Measurements from ENCODE around the gene TJP3. TPM values are rescaled to one million over a fixed set of nuclear protein-coding genes. Genes with fewer than 3 reads are reported as not detected.

The TJP3 gene
- total RNA-seq, 1 donor from 2014 or later, result 2.0 TPM

DNA sequence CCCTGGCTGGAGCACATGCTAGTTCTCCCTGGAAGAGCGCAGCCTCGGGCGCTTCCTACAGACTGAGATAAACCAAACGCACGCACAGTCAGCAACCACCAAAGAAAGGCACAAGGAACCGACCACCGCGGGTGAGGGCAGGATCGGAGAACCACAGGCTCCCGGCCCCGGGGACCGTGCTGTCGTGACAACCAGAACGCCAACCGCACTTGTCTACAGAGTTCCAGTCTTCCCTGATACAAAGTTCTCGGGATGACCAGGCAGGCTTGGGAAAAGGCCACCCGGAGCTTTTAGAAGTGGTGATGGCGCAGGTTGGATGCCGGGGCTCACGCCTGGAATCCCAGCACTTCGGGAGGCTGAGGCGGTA lies 48.5 kb upstream of the TJP3 start:
- Mint-ChIP-seq H3K4me1 (ENCODE audit: low read depth, unreplicated experiment) (no peaks in the 10 kb centered on the region), H3K27me3 (ENCODE audit: low read depth, unreplicated experiment) (no peaks in the 10 kb centered on the region), H3K9me3 (ENCODE audit: unreplicated experiment) (no peaks in the 10 kb centered on the region), H3K4me3 (ENCODE audit: unreplicated experiment) (no peak overlapping the region), H3K27ac (ENCODE audit: unreplicated experiment) (no peak overlapping the region), H3K36me3 (ENCODE audit: low read depth, unreplicated experiment) (peaks cover 23% of the 10 kb centered on the region)
- peaks cover 3% of the 10 kb centered on the region for H3K9me3 ChIP-seq (ENCODE audit: insufficient read depth, low read depth, low read length)
- H3K27ac ChIP-seq (ENCODE audit: low read depth, low read length), result no peak overlapping the region
- TF ChIP-seq, protein P1, sequence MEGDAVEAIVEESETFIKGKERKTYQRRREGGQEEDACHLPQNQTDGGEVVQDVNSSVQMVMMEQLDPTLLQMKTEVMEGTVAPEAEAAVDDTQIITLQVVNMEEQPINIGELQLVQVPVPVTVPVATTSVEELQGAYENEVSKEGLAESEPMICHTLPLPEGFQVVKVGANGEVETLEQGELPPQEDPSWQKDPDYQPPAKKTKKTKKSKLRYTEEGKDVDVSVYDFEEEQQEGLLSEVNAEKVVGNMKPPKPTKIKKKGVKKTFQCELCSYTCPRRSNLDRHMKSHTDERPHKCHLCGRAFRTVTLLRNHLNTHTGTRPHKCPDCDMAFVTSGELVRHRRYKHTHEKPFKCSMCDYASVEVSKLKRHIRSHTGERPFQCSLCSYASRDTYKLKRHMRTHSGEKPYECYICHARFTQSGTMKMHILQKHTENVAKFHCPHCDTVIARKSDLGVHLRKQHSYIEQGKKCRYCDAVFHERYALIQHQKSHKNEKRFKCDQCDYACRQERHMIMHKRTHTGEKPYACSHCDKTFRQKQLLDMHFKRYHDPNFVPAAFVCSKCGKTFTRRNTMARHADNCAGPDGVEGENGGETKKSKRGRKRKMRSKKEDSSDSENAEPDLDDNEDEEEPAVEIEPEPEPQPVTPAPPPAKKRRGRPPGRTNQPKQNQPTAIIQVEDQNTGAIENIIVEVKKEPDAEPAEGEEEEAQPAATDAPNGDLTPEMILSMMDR (IDR thresholded peaks at IDR 0.05; ENCODE audit: insufficient read depth, low read depth, low read length), result no peak
- no peak for TF ChIP-seq EZH2 (IDR thresholded peaks at IDR 0.05; ENCODE audit: insufficient read depth, low read length)
- no peak overlapping the region for H3K4me3 ChIP-seq (ENCODE audit: insufficient read depth, low read depth, low read length)
- peaks cover 14% of the 10 kb centered on the region for H3K4me1 ChIP-seq (ENCODE audit: insufficient read depth, low read length)
- FAIRE-seq (no peak), DNase-seq (ENCODE audit: low read depth) (no peak)
- H3K4me2 ChIP-seq (ENCODE audit: low read length), result no peak overlapping the region
- H3K79me2 ChIP-seq (ENCODE audit: insufficient read depth, low read length), result no peaks in the 10 kb centered on the region
- no peak overlapping the region for H3K9ac ChIP-seq (ENCODE audit: low read length)
- H2AFZ ChIP-seq (ENCODE audit: low read depth, low read length), result no peak overlapping the region
- no peaks in the 10 kb centered on the region for H3K27me3 ChIP-seq (ENCODE audit: insufficient read depth, low read length)
- H4K20me1 ChIP-seq (ENCODE audit: insufficient read depth, low read length), result peaks cover 12% of the 10 kb centered on the region
- no peaks in the 10 kb centered on the region for H3K36me3 ChIP-seq (ENCODE audit: insufficient read depth, low read length)

DNA sequence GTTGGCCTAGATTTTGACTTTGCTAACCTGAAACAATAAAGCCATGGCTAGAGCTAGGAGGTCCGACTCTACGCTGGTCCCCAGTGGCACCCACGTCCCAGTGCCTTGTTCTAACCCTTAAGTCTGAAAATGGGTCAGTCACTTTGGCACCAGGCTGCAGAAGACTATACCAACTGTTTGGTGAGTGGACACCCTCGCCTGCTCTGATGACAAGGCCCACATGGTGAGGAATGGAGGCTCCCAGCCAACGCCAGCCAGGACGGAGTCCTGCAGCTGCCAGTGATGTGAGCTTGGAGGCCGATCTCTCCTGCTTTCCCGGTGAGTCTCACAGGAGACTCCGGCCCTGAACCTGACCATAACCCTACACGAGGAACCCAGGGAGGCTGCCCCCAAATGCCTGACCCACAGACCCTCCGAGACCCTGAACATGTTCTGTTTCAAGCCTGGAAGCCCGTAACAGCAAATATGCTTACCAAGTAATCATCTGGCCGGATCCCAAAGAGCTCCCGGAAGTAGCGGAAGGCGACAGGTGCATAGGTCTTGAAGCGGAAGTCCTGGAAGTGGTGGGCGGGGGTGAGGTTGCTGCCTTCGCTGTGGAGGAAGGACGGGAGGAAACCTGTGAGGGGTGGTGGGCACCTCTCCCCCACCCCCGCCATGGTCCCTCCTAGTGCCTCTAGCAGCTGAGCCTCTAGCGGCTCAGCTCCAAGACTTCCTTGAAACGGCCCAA lies 47.5 kb upstream of the TJP3 start:
- Histone ChIP-seq H3K27me3 (ENCODE audit: insufficient read depth, low read length) (no peaks in the 10 kb centered on the region), H2AFZ (ENCODE audit: low read depth, low read length) (no peak overlapping the region), H3K27ac (ENCODE audit: low read depth, low read length) (no peak overlapping the region), H3K79me2 (ENCODE audit: insufficient read depth, low read length) (no peaks in the 10 kb centered on the region), H4K20me1 (ENCODE audit: insufficient read depth, low read length) (peaks cover 20% of the 10 kb centered on the region), H3K9ac (ENCODE audit: low read length) (no peak overlapping the region), H3K4me2 (ENCODE audit: low read length) (no peak overlapping the region), H3K4me3 (ENCODE audit: insufficient read depth, low read depth, low read length) (no peak overlapping the region), H3K36me3 (ENCODE audit: insufficient read depth, low read length) (no peaks in the 10 kb centered on the region), H3K4me1 (ENCODE audit: insufficient read depth, low read length) (peaks cover 8% of the 10 kb centered on the region), H3K9me3 (ENCODE audit: insufficient read depth, low read depth, low read length) (peaks cover 3% of the 10 kb centered on the region)
- H3K27me3 Mint-ChIP-seq (ENCODE audit: low read depth, unreplicated experiment), result no peaks in the 10 kb centered on the region
- H3K4me1 Mint-ChIP-seq (ENCODE audit: low read depth, unreplicated experiment), result no peaks in the 10 kb centered on the region
- H3K9me3 Mint-ChIP-seq (ENCODE audit: unreplicated experiment), result no peaks in the 10 kb centered on the region
- FAIRE-seq (no peak), DNase-seq (ENCODE audit: low read depth) (no peak)
- no peak overlapping the region for H3K27ac Mint-ChIP-seq (ENCODE audit: unreplicated experiment)
- H3K4me3 Mint-ChIP-seq (ENCODE audit: unreplicated experiment), result no peak overlapping the region
- H3K36me3 Mint-ChIP-seq (ENCODE audit: low read depth, unreplicated experiment), result peaks cover 22% of the 10 kb centered on the region
- TF ChIP-seq, protein P1 (IDR thresholded peaks at IDR 0.05; ENCODE audit: insufficient read depth, low read depth, low read length), result no peak
- TF ChIP-seq EZH2 (IDR thresholded peaks at IDR 0.05; ENCODE audit: insufficient read depth, low read length), result no peak

Measured in astrocyte (in vitro differentiated cells and primary cell).